GM12878 (cell line): ENCODE results near the gene ARID5B. TPM values are rescaled to one million over a fixed set of nuclear protein-coding genes. Genes with fewer than 3 reads are reported as not detected.

ENCODE experiments used
- ATAC-seq: fragments of 200-7000 bp; cut with Tn5 transposase; 3 replicates; pipeline ENCODE4 v1.9.1; 2020; ENCODE audit warnings: mild to moderate bottlenecking, moderate library complexity
- BruUV-seq: library from RNA; stranded (reverse); fragments of 400-500 nt; replicated peaks from 2 replicates; lab custom pipeline; 2021; lab: Mats Ljungman, UMichigan
- CTCF ChIA-PET: fragments of 300-600 bp; sonication (Branson Sonifier 250); formaldehyde crosslinking; extraction: SDS; loops from one replicate; lab custom pipeline; 2021; ENCODE audit warnings: inconsistent platforms; lab: Yijun Ruan, JAX
- POLR2A ChIA-PET: fragments of 350-600 bp; formaldehyde crosslinking; extraction: SDS; loops from one replicate; lab custom pipeline; 2021; ENCODE audit warnings: inconsistent platforms; lab: Charles Lee
- RAD21 ChIA-PET: fragments of 300-600 bp; sonication (Branson Sonifier 250); formaldehyde crosslinking; loops from one replicate; lab custom pipeline; 2023; ENCODE audit warnings: antibody characterized with exemption; ENCODE audit not compliant: unreplicated experiment; lab: Charles Lee
- SMC1A ChIA-PET: fragments of 300-600 bp; sonication (Branson Sonifier 250); formaldehyde crosslinking; loops from one replicate; lab custom pipeline; 2023; ENCODE audit not compliant: unreplicated experiment, uncharacterized antibody; lab: Charles Lee
- DNase-seq: peaks from one replicate; pipeline ENCODE4 v3.0.0-alpha.2; 2011; ENCODE audit warnings: low read depth, low spot score
- FAIRE-seq: peaks from 3 replicates; lab custom pipeline; 2011; peaks lifted over from hg19 to GRCh38; lab: Jason Lieb, UNC
- H2AFZ ChIP-seq: 2 replicates; pipeline ENCODE4 v1.6.0; 2011; ENCODE audit warnings: low read depth, low read length, control low read depth; ENCODE audit not compliant: control insufficient read depth
- H3K27ac ChIP-seq: 2 replicates; pipeline ENCODE4 v1.5.1; 2011; ENCODE audit warnings: control low read depth; ENCODE audit not compliant: control insufficient read depth, insufficient read depth
- H3K27me3 ChIP-seq, 2 experiments: replicated peaks in 1 of 2; 2 replicates each; pipeline versions ENCODE4 v1.6.0 to v1.6.1; 2011; ENCODE audit warnings: low read length in 1 of 2; ENCODE audit not compliant: control insufficient read depth in 2 of 2, insufficient read depth in 2 of 2
- H3K36me3 ChIP-seq, 2 experiments: 2 replicates each; pipeline ENCODE4 v1.5.1; 2011; ENCODE audit warnings: low read length in 1 of 2; ENCODE audit not compliant: control insufficient read depth in 2 of 2, insufficient read depth in 2 of 2
- H3K4me1 ChIP-seq: 2 replicates; pipeline ENCODE4 v1.6.1; 2011; ENCODE audit warnings: mild to moderate bottlenecking, low read length, moderate library complexity, mixed read lengths; ENCODE audit not compliant: control insufficient read depth, insufficient read depth
- H3K4me2 ChIP-seq: 2 replicates; pipeline ENCODE4 v1.6.0; 2011; ENCODE audit warnings: control low read depth; ENCODE audit not compliant: control insufficient read depth, insufficient read depth
- H3K4me3 ChIP-seq: fragments of 200-600 bp; sonication (generic); 2 replicates; pipeline ENCODE4 v1.5.1; 2016
- H3K79me2 ChIP-seq: 2 replicates; pipeline ENCODE4 v1.6.0; 2011; ENCODE audit warnings: low read length; ENCODE audit not compliant: control insufficient read depth, insufficient read depth
- H3K9ac ChIP-seq: 2 replicates; pipeline ENCODE4 v1.8.0; 2011; ENCODE audit warnings: low read length, control low read depth, mixed read lengths; ENCODE audit not compliant: control insufficient read depth, insufficient read depth
- H3K9me3 ChIP-seq: replicated peaks from 3 replicates; pipeline ENCODE4 v1.5.1; 2011; ENCODE audit warnings: mild to moderate bottlenecking, low read length; ENCODE audit not compliant: control insufficient read depth, insufficient read depth
- H4K20me1 ChIP-seq: 2 replicates; pipeline ENCODE4 v1.6.0; 2011; ENCODE audit not compliant: control insufficient read depth, insufficient read depth
- ATF7 ChIP-seq: fragments of 450-650 bp; IDR thresholded peaks from 2 replicates; pipeline ENCODE4 v1.6.1; 2016; ENCODE audit warnings: low read depth, mild to moderate bottlenecking
- ESRRA ChIP-seq: IDR thresholded peaks from 2 replicates; pipeline ENCODE4 v1.6.1; 2012; ENCODE audit warnings: mild to moderate bottlenecking, low read length, improper control_type of control experiment
- IKZF1 ChIP-seq: fragments of 450-650 bp; conservative IDR thresholded peaks from 2 replicates; pipeline ENCODE4 v1.6.1; 2017; ENCODE audit warnings: antibody characterized with exemption, mild to moderate bottlenecking
- IKZF2 ChIP-seq, 2 experiments: fragments of 450-650 bp; IDR thresholded peaks; 2 replicates each; pipeline ENCODE4 v1.6.1; 2017; ENCODE audit warnings: mild to moderate bottlenecking in 2 of 2, moderate library complexity in 2 of 2
- NBN ChIP-seq: fragments of 450-650 bp; IDR thresholded peaks from 2 replicates; pipeline ENCODE4 v1.6.1; 2016
- NFIC ChIP-seq: IDR thresholded peaks from 2 replicates; pipeline ENCODE4 v1.6.1; 2012; ENCODE audit warnings: low read depth, mild to moderate bottlenecking, inconsistent platforms, low read length, moderate library complexity
- PAX5 ChIP-seq: IDR thresholded peaks from 2 replicates; pipeline ENCODE4 v1.6.1; 2011; ENCODE audit warnings: low read depth, low read length, borderline replicate concordance
- PML ChIP-seq: IDR thresholded peaks from 2 replicates; pipeline ENCODE4 v1.6.1; 2012; ENCODE audit warnings: low read length, inconsistent platforms
- WGBS: methylation state at CpG from one replicate; pipeline ENCODE4 v1.1.6; 2016; ENCODE audit warnings: low lambda C conversion rate; ENCODE audit not compliant: insufficient replicate concordance, insufficient coverage; ENCODE audit errors: missing lambda C conversion rate; 5-methylcytosine and 5-hydroxymethylcytosine counted together
- in situ Hi-C: fragments of 300-500 bp; cut with MboI; formaldehyde crosslinking; loops from 9 replicates; pipeline ENCODE4 v1.14.3; 2018; ENCODE audit warnings: mixed read lengths
- intact Hi-C: fragments of 100-400 bp; cut with micrococcal nuclease; formaldehyde crosslinking; loops from one replicate; pipeline ENCODE4 v1.14.2; 2022; ENCODE audit not compliant: unreplicated experiment
- polyA plus RNA-seq, 11 experiments: library from polyadenylated mRNA; depleted of rRNA in 4 of 11; unstranded in 6 of 11; stranded (reverse) in 5 of 11; fragments of >200 nt; fragmentation: Nextera tagmentation in 4 of 11; fragmentation: Illumina TruSeq in 1 of 11; extraction: Ambion mirVana in 4 of 11; extraction: Trizol in 1 of 11; gene quantifications; 1 replicate in 1 of 11; 2 replicates in 10 of 11; pipeline versions ENCODE4 v1.2.1 to v1.2.3, GENCODE V29; 2011 to 2016; ENCODE audit warnings: inconsistent platforms in 2 of 11, missing spikeins in 2 of 11, low read depth in 1 of 11
- total RNA-seq, 4 experiments: library from RNA; depleted of rRNA in 3 of 4; stranded (reverse); fragments of >200 nt in 3 of 4; fragmentation: Illumina TruSeq in 1 of 4; extraction: Trizol in 1 of 4; gene quantifications; 2 replicates each; pipeline versions ENCODE4 v1.2.1 to v1.2.3, GENCODE V29; 2013 to 2021
- TF ChIP-seq, protein P1 (sequence below): fragments of 450-650 bp; IDR thresholded peaks from 2 replicates; pipeline ENCODE4 v1.6.1; 2017; ENCODE audit warnings: mild to moderate bottlenecking, moderate library complexity
- TF ChIP-seq, protein P2 (sequence below): fragments of 450-650 bp; IDR thresholded peaks from 2 replicates; pipeline ENCODE4 v1.6.1; 2017; ENCODE audit warnings: mild to moderate bottlenecking, low read depth, inconsistent platforms; ENCODE audit not compliant: poor library complexity, severe bottlenecking
- TF ChIP-seq, protein P3 (sequence below): IDR thresholded peaks from 2 replicates; pipeline ENCODE4 v1.6.1; 2012; ENCODE audit warnings: low read length, inconsistent platforms

The ARID5B gene
- total and polyA plus RNA-seq, 10 of the 15 experiments (the other 5 are each of a cell fraction or from before 2014, with no cell fraction given): 2.7 to 8.5 (median 6.1) TPM

DNA sequence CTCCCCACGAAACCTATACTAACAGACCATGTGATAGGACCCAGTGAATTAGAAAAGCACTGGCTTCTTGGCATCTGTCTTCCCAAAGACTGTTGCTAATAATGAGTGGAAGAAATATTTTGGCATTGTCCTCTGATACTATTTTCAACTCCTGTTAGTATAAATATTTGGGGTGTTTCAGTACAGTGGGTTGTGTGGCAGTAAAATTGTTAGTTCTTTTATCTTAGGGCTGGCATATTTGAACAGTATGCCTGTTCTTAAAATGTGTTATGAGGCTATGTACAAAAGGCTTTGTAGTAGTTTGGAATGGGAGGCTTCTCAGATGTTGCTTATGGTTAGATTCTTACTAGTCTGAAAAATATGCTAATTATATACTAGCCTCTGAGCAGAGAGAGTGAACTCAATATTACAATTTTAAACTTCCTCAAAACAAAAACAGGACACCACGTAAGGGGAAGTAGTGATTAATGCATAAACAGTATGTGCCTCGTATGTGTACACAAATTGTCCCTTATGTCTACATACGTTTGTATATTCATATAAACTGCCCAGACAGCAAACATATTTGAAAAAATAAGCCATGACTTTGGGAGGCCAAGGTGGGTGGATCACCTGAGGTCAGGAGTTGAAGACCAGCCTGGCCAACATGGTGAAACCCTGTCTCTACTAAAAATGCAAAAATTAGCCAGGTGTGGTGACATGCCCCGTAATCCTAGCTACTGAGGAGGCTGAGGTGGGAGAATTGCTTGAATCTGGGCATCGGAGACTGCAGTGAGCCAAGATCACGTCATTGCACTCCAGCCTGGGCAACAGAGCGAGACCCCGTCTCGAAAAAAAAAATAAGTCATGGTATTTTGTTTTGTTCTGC lies 115.4 kb downstream of the ARID5B start:
- Histone ChIP-seq H3K4me2 (peak overlapping the region; percentile 61), H3K27ac (peak overlapping the region; percentile 66), H3K27me3 (no peaks in the 10 kb centered on the region), H3K9ac (no peak overlapping the region; the same call in 1 of the 2 replicates), H4K20me1 (no peaks in the 10 kb centered on the region), H3K36me3 (peaks cover 0 to 9% of the 10 kb centered on the region in 2 experiments; a peak in 2 of 4 replicates), H3K79me2 (peaks cover 38% of the 10 kb centered on the region), H3K4me1 (peaks cover 50% of the 10 kb centered on the region), H2AFZ (peak overlapping the region; percentile 37), H3K4me3 (peak overlapping the region; percentile 2; the same call in 1 of the 2 replicates), H3K9me3 (no peaks in the 10 kb centered on the region)
- no peak for DNase-seq
- ChIA-PET POLR2A (no interaction called here), RAD21 (no interaction called here), CTCF (interaction anchor here (0.6 kb wide), 1 partner anchor 75 kb away, joined by 3 read pairs; no protein-coding TSS in a partner anchor)
- intact Hi-C loops: no loop called here
- no peak for FAIRE-seq
- no TSS peak for BruUV-seq
- WGBS: 17% methylated on average over 10 of the region's 10 CpGs
- in situ Hi-C loops: no loop called here
- TF ChIP-seq NFIC: peak; percentile 16; the same call in 1 of the 2 replicates
- TF ChIP-seq ATF7: peak; percentile 48; the same call in 1 of the 2 replicates
- TF ChIP-seq ESRRA: no peak
- 0 out of 2 replicates have a peak, but pooled peaks have one; percentile 30 for TF ChIP-seq PML
- no peak for TF ChIP-seq IKZF1
- TF ChIP-seq, protein P1, sequence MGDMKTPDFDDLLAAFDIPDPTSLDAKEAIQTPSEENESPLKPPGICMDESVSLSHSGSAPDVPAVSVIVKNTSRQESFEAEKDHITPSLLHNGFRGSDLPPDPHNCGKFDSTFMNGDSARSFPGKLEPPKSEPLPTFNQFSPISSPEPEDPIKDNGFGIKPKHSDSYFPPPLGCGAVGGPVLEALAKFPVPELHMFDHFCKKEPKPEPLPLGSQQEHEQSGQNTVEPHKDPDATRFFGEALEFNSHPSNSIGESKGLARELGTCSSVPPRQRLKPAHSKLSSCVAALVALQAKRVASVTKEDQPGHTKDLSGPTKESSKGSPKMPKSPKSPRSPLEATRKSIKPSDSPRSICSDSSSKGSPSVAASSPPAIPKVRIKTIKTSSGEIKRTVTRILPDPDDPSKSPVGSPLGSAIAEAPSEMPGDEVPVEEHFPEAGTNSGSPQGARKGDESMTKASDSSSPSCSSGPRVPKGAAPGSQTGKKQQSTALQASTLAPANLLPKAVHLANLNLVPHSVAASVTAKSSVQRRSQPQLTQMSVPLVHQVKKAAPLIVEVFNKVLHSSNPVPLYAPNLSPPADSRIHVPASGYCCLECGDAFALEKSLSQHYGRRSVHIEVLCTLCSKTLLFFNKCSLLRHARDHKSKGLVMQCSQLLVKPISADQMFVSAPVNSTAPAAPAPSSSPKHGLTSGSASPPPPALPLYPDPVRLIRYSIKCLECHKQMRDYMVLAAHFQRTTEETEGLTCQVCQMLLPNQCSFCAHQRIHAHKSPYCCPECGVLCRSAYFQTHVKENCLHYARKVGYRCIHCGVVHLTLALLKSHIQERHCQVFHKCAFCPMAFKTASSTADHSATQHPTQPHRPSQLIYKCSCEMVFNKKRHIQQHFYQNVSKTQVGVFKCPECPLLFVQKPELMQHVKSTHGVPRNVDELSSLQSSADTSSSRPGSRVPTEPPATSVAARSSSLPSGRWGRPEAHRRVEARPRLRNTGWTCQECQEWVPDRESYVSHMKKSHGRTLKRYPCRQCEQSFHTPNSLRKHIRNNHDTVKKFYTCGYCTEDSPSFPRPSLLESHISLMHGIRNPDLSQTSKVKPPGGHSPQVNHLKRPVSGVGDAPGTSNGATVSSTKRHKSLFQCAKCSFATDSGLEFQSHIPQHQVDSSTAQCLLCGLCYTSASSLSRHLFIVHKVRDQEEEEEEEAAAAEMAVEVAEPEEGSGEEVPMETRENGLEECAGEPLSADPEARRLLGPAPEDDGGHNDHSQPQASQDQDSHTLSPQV: no peak
- TF ChIP-seq, protein P2, sequence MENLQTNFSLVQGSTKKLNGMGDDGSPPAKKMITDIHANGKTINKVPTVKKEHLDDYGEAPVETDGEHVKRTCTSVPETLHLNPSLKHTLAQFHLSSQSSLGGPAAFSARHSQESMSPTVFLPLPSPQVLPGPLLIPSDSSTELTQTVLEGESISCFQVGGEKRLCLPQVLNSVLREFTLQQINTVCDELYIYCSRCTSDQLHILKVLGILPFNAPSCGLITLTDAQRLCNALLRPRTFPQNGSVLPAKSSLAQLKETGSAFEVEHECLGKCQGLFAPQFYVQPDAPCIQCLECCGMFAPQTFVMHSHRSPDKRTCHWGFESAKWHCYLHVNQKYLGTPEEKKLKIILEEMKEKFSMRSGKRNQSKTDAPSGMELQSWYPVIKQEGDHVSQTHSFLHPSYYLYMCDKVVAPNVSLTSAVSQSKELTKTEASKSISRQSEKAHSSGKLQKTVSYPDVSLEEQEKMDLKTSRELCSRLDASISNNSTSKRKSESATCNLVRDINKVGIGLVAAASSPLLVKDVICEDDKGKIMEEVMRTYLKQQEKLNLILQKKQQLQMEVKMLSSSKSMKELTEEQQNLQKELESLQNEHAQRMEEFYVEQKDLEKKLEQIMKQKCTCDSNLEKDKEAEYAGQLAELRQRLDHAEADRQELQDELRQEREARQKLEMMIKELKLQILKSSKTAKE: peak; percentile 16
- TF ChIP-seq IKZF2 (IDR thresholded peaks at IDR 0.05): peak in 1 of 2 experiments; percentile 29; a peak in 1 of 4 replicates
- TF ChIP-seq PAX5: peak; percentile 26; the same call in 1 of the 2 replicates
- TF ChIP-seq, protein P3, sequence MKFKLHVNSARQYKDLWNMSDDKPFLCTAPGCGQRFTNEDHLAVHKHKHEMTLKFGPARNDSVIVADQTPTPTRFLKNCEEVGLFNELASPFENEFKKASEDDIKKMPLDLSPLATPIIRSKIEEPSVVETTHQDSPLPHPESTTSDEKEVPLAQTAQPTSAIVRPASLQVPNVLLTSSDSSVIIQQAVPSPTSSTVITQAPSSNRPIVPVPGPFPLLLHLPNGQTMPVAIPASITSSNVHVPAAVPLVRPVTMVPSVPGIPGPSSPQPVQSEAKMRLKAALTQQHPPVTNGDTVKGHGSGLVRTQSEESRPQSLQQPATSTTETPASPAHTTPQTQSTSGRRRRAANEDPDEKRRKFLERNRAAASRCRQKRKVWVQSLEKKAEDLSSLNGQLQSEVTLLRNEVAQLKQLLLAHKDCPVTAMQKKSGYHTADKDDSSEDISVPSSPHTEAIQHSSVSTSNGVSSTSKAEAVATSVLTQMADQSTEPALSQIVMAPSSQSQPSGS: peak; percentile 72
- 0 out of 2 replicates have a peak, but pooled peaks have one; percentile 16 for TF ChIP-seq NBN
- TF ChIP-seq, all 136 proteins: peak for 8
- peak; percentile 80 for ATAC-seq
- SMC1A ChIA-PET: interaction anchor here (0.7 kb wide), 1 partner anchor 49 kb away, joined by 3 read pairs; no protein-coding TSS in a partner anchor
